ENCODE data around the gene FGL2.

GRCh38 chr7:77199013-77199966, at the start of gene FGL2:
- no peak for TF ChIP-seq POLR2A (IDR thresholded peaks at IDR 0.05; ENCODE audit: low read depth, low read length)
- no peak for TF ChIP-seq PAX5 (IDR thresholded peaks at IDR 0.05; ENCODE audit: insufficient read depth, low read length, severe bottlenecking)
- no peak for TF ChIP-seq POLR2AphosphoS5 (IDR thresholded peaks at IDR 0.05; ENCODE audit: low read depth, low read length)
- TF ChIP-seq TAF1 (IDR thresholded peaks at IDR 0.05; ENCODE audit: low read depth, low read length), result no peak
- TF ChIP-seq SPI1 (IDR thresholded peaks at IDR 0.05; ENCODE audit: low read depth, low read length), result no peak

Data from GM12891 (cell line).